K562 (cell line): ENCODE measurements around the gene HMGN2. TPM values are rescaled to one million over a fixed set of nuclear protein-coding genes. Genes with fewer than 3 reads are reported as not detected.

Experiments used
- FOXJ3 ChIP-seq: sonication (generic); formaldehyde crosslinking; IDR thresholded peaks from 2 replicates; pipeline ENCODE4 v1.4.0; 2020; ENCODE audit warnings: mild to moderate bottlenecking, missing genetic modification reagents
- GABPB1 ChIP-seq: sonication (generic); formaldehyde crosslinking; IDR thresholded peaks from 2 replicates; pipeline ENCODE4 v1.8.0; 2022; ENCODE audit warnings: mild to moderate bottlenecking, missing genetic modification reagents
- JUND ChIP-seq, 2 experiments: IDR thresholded peaks; 2 replicates in 1 of 2; 3 replicates in 1 of 2; pipeline ENCODE4 v1.6.1; 2011; ENCODE audit warnings: borderline replicate concordance in 2 of 2, low read depth in 2 of 2, low read length in 2 of 2, improper control_type of control experiment in 1 of 2, missing biosample characterization in 1 of 2, missing genetic modification characterization in 1 of 2, missing genetic modification reagents in 1 of 2
- MLLT1 ChIP-seq, 2 experiments: fragments of 450-650 bp; IDR thresholded peaks; 2 replicates each; pipeline ENCODE4 v1.6.1; 2016
- TAF9B ChIP-seq: fragments of 450-650 bp; IDR thresholded peaks from 2 replicates; pipeline ENCODE4 v1.6.1; 2018; ENCODE audit warnings: mild to moderate bottlenecking; ENCODE audit not compliant: partially characterized antibody
- TCF7L2 ChIP-seq: fragments of 150-350 bp; IDR thresholded peaks from 2 replicates; pipeline ENCODE4 v1.6.1; 2016; ENCODE audit warnings: low read depth, mild to moderate bottlenecking, low read length, moderate library complexity
- ZHX1 ChIP-seq: fragments of 150-350 bp; conservative IDR thresholded peaks from 2 replicates; pipeline ENCODE4 v1.6.1; 2014; ENCODE audit warnings: low read length
- ZNF696 ChIP-seq: fragments of 250-450 bp; sonication (Bioruptor Pico); conservative IDR thresholded peaks from 2 replicates; pipeline ENCODE4 v1.4.0; 2020; ENCODE audit warnings: mild to moderate bottlenecking, moderate library complexity
- polyA plus RNA-seq, 8 experiments: library from polyadenylated mRNA; depleted of rRNA in 4 of 8; stranded (reverse) in 5 of 8; unstranded in 3 of 8; fragments of >200 nt; fragmentation: Nextera tagmentation in 2 of 8; fragmentation: Illumina TruSeq in 1 of 8; extraction: Ambion mirVana in 2 of 8; extraction: Trizol in 1 of 8; gene quantifications; 2 replicates each; pipeline versions ENCODE4 v1.2.1 to v1.2.3, GENCODE V29; 2011 to 2014; ENCODE audit warnings: inconsistent platforms in 1 of 8, missing spikeins in 1 of 8
- total RNA-seq, 7 experiments: library from RNA; depleted of rRNA in 6 of 7; stranded (reverse); fragments of >200 nt in 6 of 7; fragmentation: Illumina TruSeq in 2 of 7; extraction: Trizol in 2 of 7; gene quantifications; 2 replicates each; pipeline versions ENCODE4 v1.2.1 to v1.2.3, GENCODE V29; 2011 to 2021; ENCODE audit warnings: low replicate concordance in 1 of 7
- TF ChIP-seq, protein P1 (sequence below): fragments of 450-650 bp; formaldehyde crosslinking; IDR thresholded peaks from 2 replicates; pipeline ENCODE4 v1.4.0; 2022; ENCODE audit warnings: missing genetic modification characterization
- TF ChIP-seq, protein P2 (sequence below): fragments of 450-650 bp; IDR thresholded peaks from 2 replicates; pipeline ENCODE4 v1.6.1; 2016; ENCODE audit warnings: low read depth

The HMGN2 gene
- total and polyA plus RNA-seq, 9 of the 15 experiments (the other 6 are each of a cell fraction or from before 2014, with no cell fraction given): 370 to 1,354 (median 965) TPM

GRCh38 chr1:26472320-26472900 lies at the start of gene HMGN2 (continued):
- TF ChIP-seq MLLT1 (IDR thresholded peaks at IDR 0.05) (no peak), ZHX1 (no peak), GABPB1 (CRISPR knock-in tag) (no peak), TAF9B (no peak), TCF7L2 (no peak), JUND (IDR thresholded peaks at IDR 0.05; ENCODE audit: borderline replicate concordance, low read depth, low read length) (peak; percentile 41; the same call in 1 of the 2 replicates), JUND (tag; IDR thresholded peaks at IDR 0.05; ENCODE audit: borderline replicate concordance, low read depth, low read length) (no peak; the same call in 2 of the 3 replicates), ZNF696 (CRISPR knock-in tag) (no peak), FOXJ3 (CRISPR knock-in tag) (no peak)
- TF ChIP-seq, protein P1, sequence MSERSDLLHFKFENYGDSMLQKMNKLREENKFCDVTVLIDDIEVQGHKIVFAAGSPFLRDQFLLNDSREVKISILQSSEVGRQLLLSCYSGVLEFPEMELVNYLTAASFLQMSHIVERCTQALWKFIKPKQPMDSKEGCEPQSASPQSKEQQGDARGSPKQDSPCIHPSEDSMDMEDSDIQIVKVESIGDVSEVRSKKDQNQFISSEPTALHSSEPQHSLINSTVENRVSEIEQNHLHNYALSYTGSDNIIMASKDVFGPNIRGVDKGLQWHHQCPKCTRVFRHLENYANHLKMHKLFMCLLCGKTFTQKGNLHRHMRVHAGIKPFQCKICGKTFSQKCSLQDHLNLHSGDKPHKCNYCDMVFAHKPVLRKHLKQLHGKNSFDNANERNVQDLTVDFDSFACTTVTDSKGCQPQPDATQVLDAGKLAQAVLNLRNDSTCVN: no peak
- TF ChIP-seq, protein P2, sequence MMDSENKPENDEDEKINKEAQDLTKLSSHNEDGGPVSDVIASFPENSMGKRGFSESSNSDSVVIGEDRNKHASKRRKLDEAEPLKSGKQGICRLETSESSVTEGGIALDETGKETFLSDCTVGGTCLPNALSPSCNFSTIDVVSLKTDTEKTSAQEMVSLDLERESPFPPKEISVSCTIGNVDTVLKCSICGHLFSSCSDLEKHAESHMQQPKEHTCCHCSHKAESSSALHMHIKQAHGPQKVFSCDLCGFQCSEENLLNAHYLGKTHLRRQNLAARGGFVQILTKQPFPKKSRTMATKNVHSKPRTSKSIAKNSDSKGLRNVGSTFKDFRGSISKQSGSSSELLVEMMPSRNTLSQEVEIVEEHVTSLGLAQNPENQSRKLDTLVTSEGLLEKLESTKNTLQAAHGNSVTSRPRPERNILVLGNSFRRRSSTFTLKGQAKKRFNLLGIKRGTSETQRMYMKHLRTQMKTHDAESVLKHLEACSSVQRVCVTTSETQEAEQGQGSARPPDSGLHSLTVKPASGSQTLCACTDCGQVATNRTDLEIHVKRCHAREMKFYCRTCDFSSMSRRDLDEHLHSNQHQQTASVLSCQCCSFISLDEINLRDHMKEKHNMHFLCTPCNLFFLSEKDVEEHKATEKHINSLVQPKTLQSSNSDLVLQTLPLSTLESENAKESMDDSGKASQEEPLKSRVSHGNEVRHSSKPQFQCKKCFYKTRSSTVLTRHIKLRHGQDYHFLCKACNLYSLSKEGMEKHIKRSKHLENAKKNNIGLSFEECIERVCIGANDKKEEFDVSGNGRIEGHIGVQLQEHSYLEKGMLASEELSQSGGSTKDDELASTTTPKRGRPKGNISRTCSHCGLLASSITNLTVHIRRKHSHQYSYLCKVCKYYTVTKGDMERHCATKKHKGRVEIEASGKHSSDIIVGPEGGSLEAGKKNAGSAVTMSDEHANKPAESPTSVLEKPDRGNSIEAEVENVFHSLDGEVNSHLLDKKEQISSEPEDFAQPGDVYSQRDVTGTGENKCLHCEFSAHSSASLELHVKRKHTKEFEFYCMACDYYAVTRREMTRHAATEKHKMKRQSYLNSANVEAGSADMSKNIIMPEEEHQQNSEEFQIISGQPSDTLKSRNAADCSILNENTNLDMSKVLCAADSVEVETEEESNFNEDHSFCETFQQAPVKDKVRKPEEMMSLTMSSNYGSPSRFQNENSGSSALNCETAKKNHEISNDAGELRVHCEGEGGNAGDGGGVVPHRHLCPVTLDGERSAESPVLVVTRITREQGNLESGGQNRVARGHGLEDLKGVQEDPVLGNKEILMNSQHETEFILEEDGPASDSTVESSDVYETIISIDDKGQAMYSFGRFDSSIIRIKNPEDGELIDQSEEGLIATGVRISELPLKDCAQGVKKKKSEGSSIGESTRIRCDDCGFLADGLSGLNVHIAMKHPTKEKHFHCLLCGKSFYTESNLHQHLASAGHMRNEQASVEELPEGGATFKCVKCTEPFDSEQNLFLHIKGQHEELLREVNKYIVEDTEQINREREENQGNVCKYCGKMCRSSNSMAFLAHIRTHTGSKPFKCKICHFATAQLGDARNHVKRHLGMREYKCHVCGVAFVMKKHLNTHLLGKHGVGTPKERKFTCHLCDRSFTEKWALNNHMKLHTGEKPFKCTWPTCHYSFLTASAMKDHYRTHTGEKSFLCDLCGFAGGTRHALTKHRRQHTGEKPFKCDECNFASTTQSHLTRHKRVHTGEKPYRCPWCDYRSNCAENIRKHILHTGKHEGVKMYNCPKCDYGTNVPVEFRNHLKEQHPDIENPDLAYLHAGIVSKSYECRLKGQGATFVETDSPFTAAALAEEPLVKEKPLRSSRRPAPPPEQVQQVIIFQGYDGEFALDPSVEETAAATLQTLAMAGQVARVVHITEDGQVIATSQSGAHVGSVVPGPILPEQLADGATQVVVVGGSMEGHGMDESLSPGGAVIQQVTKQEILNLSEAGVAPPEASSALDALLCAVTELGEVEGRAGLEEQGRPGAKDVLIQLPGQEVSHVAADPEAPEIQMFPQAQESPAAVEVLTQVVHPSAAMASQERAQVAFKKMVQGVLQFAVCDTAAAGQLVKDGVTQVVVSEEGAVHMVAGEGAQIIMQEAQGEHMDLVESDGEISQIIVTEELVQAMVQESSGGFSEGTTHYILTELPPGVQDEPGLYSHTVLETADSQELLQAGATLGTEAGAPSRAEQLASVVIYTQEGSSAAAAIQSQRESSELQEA: no peak
